Stimulated activated CD8-positive, alpha-beta memory T cell treated with anti-CD3 and anti-CD28 coated beads, Interleukin-12 subunit alpha, Interleukin-12 subunit beta, amount 100 ng/mL, for 24 hours (primary cell): ENCODE measurements around the gene ERICH6B.
"Not testable (repeated sequence)": the region's sequence is repeated elsewhere in the genome, so short reads cannot be mapped to it uniquely, and the experiment has no call there.

Experiments
- DNase-seq: peaks from one replicate; pipeline ENCODE4 v3.0.0-alpha.2; 2020; ENCODE audit errors: extremely low read depth

ERICH6B gene

DNA sequence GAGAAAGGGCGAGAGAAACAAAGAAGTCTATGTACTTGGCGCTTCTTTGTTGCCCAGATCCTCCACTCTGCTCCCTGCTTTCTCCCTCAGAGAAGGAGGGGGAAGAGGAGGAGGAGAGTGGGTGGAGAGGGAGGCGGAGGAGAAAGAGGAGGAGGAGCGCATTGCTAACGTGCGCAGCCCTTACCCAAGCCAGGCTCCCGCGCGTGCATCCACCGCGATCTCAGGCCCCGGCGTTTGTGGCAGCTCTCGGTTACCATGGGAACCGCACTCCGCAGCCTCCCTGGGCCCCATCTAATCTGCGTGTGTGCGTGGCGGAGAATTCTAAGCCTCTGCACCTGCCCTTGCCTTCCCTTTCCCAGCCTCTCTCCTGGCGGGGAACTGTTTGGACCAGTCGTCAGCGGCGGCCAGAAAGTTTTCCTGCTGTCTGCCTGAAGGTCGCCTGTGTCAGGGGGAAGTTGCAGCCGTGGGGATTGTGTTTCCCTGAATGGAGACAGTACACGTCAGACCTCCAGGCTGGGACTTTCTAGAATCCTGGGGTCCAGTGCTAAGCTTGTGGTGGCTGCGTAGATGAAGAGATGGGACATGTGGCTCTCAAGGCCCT, at the start of gene ERICH6B:
ERICH6B (minus strand) TSS at position 239 of the 601 bp plus-strand sequence. CDS start 18,734 bp downstream, outside the sequence.
- DNase-seq = no peak

DNA sequence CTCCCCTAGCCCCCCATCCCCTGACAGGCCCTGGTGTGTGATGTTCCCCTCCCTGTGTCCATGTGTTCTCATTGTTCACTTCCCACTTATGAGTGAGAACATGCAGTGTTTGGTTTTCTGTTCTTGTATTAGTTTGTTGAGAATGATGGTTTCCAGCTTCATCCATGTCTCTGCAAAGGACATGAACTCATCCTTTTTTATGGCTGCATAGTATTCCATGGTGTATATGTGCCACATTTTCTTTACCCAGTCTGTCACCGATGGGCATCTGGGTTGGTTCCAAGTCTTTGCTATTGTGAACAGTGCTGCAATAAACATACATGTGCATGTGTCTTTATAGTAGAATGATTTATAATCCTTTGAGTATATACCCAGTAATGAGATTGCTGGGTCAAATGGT, 47.4 kb upstream of the ERICH6B start:
- not testable (repeated sequence) for DNase-seq

DNA sequence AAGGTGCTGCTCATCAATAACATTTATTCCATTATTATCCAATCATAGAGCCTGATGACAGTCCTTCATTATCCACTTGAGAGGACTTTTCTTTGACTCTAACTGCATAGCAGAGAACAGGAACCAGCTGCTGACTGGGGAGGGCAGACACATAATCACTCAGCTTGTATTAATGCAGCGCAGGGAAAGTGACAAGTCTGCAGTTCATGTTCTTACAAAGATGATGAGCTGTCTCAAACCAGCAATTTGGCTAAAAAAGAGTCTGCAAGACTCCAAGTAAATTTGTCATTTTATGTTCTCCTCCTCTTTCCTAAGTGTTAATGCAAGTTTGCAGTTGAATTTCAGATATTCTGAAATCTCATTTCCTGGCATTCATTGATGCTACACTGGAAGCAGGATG, 46.6 kb upstream of the ERICH6B start:
- no peak for DNase-seq

GRCh38 chr13:45660458-45660857, 44.9 kb upstream of the ERICH6B start:
- not testable (repeated sequence) for DNase-seq

- no peak for DNase-seq
Measured at GRCh38 chr13:45659536-45659935, 44.0 kb upstream of the ERICH6B start.

DNA sequence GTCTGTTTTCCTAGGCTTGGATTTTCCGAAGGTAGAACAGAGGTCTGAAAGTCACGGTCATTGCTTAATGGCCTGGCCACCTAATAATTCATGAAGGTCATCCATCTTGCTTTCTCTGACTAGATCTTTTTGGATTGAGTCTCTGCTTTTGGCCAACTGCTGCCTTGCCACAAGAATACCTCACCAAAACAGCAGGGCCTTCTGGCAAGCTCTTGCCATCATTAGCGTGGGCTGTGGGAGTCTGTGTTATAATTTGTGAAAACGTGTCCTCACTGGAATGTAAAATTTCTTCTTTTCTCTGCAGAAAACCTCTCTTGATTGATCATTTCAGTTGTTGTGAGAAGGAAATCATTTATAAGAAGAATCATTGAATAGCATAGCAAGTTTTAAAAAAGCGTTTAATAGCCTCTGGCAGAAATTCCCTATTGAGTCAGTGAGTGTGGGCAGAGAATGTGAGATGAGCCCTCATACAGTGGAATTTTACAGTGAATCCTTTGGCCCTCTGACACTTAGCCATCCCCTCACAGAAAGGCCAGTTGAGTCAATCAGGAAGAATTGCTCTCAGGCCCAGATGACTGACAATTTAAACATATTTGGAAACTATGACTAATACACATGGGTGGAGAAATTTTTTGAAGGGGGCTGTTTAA, 43.2 kb upstream of the ERICH6B start:
- DNase-seq = no peak

DNA sequence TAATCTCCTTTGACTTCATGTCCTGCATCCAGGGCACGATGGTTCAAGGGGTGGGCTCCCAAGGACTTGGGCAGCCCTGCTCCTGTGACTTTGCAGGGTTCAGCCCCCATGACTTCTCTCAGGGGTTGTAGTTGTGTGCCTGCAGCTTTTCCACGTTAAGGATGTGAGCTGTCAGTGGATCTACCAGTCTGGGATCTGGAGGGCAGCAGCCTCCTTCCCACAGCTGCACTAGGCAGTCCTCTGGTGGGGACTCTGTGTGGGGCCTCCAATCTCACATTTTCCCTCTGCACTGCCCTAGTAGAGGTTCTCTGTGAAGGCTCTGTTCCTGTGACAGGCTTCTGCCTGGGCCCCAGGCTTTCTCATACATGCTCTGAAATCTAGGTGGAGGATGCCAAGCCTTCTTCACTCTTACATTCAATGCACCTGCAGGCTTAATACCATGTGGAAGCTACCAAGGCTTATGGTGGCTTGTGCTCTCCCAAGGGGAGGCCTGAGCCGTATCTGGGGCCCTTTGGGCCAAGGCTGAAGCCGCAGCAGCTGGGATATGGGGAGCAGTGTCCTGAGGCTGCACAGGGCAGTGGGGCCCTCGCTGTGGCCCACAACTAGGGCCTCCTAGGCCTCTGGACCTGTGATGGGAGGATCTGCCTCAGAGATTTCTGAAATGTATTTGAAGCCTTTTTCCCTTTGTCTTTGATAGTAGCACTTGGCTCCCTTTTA, 39.3 kb upstream of the ERICH6B start:
- no peak for DNase-seq

DNA sequence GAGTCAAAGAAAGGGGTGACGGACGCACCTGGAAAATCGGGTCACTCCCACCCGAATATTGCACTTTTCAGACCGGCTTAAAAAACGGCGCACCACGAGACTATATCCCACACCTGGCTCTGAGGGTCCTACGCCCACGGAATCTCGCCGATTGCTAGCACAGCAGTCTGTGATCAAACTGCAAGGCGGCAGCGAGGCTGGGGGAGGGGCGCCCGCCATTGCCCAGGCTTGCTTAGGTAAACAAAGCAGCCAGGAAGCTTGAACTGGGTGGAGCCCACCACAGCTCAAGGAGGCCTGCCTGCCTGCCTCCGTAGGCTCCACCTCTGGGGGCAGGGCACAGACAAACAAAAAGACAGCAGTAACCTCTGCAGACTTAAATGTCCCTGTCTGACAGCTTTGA, 29.7 kb upstream of the ERICH6B start:
- not testable (repeated sequence) for DNase-seq

GRCh38 chr13:45642159-45642558, 26.6 kb upstream of the ERICH6B start:
- not testable (repeated sequence) for DNase-seq

DNA sequence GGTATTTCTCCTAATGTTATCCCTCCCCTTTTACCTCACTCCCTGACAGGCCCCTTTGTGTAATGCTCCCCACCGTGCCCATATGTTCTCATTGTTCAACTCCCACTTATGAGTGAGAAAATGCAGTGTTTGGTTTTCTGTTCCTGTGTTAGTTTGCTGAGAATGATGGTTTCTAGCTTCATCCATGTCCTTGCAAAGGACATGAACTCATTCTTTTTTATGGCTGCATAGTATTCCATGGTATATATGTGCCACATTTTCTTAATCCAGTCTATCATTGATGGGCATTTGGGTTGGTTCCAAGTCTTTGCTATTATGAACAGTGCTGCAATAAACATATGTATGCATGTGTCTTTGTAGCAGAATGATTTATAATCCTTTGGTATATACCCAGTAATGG, 19.8 kb upstream of the ERICH6B start:
- DNase-seq = not testable (repeated sequence)

DNA sequence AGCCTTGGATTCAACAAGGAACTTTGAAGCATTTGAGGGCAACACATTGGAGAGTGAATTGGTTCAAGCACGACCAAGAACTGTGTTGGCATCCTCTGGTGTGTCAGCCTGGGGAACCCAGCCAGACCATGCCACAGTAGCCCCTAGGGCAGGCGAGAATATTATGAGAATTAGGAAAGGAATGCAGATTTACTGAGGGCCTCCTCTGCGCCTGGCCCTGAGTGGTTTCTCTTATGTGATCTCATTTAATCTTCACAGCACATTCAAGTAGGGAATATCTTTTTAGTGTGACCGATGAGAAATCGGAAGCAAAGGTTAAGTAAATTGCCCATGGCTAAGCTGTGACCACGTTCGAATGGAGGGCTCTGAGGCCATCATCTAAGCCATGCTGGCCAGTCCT, 15.3 kb upstream of the ERICH6B start:
- no peak for DNase-seq

- DNase-seq = no peak
Measured at GRCh38 chr13:45629940-45630339, 14.4 kb upstream of the ERICH6B start.

DNA sequence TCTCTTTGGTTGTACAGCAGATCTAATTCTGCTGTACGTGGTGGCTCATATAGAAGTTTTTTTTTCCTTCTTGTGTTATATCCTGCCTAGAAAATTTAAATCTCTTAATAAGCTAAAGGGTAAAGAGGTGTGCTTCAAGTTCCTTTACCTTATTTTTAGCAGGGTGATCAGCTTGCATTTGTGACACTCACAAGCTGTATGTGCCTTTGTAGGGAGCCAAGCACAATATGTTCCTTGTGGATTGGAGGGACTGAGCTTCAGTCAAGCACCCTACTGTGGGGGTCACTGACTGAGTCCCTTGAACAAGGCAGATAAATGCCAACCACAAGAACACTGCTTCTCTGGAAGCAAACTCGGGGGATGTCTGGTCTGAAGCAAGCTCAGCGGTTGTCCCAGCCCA, 12.6 kb upstream of the ERICH6B start:
- DNase-seq = no peak

- no peak for DNase-seq
Measured at GRCh38 chr13:45627656-45628055, 12.1 kb upstream of the ERICH6B start.

DNA sequence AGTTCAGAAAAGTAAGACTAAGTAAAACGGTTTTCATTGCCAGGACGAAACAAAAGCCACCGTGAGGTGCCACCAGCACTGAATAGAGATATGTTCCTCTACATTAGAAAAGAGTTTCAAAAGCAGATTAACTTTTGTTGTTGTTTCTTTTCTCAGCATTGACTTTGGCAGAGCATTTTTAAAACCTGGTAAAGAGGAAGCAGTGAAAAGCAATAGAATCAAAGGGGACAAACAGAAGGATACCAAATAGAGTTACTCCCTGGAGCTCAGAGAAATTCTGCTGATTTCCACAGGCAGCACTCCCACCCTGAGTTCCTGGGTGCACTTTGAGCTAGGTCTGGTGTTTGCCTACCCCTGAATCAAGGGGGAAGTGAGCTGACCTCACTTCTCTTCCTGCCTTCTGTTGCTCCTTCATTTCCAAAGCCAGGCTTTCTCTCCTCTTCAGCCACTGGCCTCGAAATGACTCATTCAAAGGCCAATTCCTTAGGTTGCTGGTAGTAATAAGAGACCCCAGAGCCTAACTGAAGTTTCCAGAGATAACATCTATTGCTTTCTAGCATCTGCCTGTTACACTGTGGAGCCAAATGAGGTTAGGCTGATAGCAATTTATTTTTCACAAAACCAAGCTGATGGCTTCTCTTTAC, 11.3 kb upstream of the ERICH6B start:
- no peak for DNase-seq

DNA sequence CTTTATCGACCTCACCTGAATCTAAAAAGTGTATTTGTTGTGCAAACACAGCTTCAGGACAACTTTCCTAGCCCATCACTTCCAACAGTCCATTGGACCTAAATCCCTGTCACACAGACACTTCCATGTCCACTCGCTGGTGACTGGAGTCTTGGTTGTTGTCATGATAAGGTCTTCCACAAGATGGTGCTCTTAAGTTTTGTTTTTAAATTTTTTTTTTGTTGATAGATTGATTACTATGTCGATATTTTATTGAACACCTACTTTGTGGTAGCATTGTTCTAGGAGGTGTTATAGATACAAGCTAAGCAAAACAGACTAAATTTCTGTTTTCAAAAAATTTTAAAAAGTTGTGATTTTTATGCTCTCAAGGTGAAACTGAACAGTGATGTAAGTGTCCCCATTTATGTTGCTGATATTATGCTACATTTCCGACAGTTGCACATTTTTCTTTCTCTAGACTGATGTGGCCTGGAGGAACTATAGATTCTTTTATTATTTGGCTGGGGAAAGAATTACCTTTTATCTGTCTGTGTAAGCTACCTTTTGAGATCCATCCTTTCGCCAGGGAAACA, 8.1 kb upstream of the ERICH6B start:
- DNase-seq = no peak

- DNase-seq = no peak
Measured at GRCh38 chr13:45621950-45622349, 6.4 kb upstream of the ERICH6B start.

GRCh38 chr13:45607931-45608330, 7.6 kb downstream of the ERICH6B start:
- DNase-seq = no peak

GRCh38 chr13:45604892-45605291, 10.6 kb downstream of the ERICH6B start:
- DNase-seq = no peak

GRCh38 chr13:45603338-45603737, 12.2 kb downstream of the ERICH6B start:
- no peak for DNase-seq

GRCh38 chr13:45602183-45603170, 13.1 kb downstream of the ERICH6B start:
- DNase-seq = no peak
